GM12874 (cell line): ENCODE measurements around the gene TRAPPC14.

Experiments used
- TF ChIP-seq, protein P1 (sequence below): IDR thresholded peaks from 2 replicates; pipeline ENCODE4 v1.5.1; 2011; ENCODE audit warnings: low read depth, mild to moderate bottlenecking, control low read depth, low read length, moderate library complexity; ENCODE audit not compliant: insufficient read depth

Gene TRAPPC14

DNA sequence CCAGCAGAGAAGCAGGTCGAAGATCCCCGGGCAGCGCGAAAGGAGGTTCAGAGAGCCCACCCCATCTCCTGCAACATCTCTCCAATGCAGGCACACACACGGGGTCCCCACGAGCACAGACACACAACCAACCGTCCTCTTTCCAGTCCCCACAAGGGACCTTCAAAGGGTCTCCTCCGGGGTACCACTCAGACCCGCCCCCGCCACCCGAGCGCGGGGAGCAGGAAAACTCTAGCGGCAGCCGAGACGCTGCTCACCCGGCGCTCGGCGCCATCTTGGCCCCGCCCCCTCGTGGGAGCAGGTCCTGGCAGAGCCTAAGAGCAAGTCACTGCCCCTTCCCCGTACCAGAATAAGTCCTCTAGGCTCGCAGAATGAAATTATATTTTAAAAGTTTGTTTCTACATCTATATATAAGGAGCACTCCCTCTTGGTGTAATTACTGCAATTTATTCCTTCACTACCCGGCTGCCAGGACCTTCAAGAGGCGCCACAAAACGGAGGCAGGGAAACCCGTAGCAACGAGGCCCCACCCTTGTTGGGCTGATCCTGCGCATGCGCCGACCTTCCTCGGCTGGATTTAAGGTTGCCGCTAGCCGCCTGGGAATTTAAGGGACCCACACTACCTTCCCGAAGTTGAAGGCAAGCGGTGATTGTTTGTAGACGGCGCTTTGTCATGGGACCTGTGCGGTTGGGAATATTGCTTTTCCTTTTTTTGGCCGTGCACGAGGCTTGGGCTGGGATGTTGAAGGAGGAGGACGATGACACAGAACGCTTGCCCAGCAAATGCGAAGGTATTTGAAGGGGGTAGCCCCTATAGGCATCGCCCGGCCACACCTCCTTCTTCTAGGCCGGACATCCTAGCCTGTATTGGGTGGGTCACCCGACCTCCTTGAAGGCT lies 39.2 kb downstream of the TRAPPC14 start, which contains the start of the genes CNPY4 and TAF6:
Gene CNPY4 (plus strand): TSS at position 563 of the 898 bp plus-strand sequence. CDS start 111 bp downstream, at position 674.
Gene TAF6 (minus strand): TSS at position 287 of the 898 bp plus-strand sequence. CDS start 5,149 bp downstream, outside the sequence.
- TF ChIP-seq, protein P1, sequence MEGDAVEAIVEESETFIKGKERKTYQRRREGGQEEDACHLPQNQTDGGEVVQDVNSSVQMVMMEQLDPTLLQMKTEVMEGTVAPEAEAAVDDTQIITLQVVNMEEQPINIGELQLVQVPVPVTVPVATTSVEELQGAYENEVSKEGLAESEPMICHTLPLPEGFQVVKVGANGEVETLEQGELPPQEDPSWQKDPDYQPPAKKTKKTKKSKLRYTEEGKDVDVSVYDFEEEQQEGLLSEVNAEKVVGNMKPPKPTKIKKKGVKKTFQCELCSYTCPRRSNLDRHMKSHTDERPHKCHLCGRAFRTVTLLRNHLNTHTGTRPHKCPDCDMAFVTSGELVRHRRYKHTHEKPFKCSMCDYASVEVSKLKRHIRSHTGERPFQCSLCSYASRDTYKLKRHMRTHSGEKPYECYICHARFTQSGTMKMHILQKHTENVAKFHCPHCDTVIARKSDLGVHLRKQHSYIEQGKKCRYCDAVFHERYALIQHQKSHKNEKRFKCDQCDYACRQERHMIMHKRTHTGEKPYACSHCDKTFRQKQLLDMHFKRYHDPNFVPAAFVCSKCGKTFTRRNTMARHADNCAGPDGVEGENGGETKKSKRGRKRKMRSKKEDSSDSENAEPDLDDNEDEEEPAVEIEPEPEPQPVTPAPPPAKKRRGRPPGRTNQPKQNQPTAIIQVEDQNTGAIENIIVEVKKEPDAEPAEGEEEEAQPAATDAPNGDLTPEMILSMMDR = no peak

DNA sequence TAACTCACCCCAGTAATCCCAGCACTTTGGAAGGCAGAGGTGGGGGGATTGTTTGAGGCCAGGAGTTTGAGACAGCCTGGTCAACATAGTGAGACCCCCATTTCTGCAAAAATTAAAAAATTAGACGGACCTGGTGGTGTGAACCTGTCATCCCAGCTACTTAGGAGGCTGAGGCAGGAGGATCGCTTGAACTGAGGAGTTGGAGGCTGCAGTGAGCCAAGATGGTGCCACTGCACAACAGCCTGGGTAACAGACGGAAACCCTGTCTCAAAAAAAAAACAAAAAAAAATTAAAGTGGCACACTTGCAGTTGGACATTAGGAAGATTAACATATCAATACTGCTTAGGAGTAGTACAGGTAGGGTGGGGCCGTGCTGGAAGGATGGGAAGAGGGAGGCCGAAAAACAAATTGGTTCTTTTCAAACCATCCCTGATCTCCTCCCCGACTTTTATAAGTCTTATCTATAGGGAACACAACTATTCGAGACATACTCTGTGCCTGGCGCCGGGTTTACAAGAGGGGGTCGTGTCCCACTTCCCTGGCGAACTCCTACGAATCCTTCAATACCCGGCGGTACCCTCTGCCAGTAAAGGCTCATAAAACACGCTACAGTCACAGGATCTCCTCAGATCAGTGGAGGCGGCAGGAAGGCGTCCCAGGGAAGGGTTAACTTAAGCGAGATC lies 40.0 kb downstream of the TRAPPC14 start:
- TF ChIP-seq, protein P1 = no peak

DNA sequence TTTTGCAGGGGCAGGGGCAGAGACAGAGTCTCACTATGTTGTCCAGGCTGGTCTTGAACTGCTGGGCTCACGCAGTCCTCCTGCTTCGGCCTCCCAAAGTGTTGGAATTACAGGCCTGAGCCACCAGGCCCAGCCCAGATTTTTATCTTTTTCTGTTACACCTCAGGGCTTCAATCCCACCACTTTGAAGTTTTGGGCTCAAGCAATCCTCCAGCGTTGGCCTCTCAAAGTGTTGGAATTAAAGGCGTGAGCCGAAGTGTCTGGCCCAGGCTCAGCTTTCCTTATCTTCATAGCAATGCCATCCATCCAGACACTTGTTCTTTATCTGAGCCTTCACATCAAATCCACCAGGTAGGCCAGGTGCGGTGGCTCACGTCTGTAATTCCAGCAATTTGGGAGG lies 43.5 kb downstream of the TRAPPC14 start:
- TF ChIP-seq, protein P1 = no peak

DNA sequence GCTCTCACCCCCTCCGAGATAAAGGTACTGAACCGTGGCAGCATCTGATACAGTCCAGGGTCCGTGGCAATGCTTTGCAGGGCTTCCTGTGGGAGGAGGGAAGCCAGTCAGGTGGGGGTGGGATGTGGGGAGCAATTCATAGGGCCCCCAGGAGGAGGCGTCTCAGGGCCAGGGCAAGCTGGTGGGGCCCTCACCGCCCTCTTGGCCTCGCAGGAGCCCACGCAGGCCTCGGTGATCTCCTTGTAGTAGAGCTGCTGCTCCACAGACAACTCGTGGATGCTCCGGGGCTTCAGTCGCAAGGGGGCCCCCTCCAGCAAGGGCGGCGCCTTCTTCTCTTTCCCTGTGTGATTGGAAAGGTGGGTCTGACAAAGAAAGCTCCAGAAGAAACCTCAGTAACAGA lies 46.6 kb downstream of the TRAPPC14 start:
- TF ChIP-seq, protein P1 = no peak

DNA sequence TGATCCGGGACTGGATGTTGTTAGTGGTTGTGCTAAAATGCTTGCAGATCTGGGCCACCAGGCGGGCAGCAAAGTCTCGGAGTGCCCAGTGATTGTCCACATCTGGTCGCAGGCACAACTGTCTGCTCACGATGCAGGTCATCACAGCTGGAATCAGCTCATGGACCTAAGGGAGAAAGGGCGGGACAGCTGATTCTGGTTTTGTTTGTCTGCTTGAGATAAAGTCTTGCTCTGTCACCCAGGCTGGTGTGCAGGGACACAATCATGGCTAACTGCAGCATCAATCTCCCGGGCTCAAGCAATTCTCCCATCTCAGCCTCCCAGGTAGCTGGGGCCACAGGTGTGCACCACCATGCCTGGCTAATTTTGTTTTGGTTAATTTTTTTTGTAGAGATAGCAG lies 47.4 kb downstream of the TRAPPC14 start:
- TF ChIP-seq, protein P1 = no peak

DNA sequence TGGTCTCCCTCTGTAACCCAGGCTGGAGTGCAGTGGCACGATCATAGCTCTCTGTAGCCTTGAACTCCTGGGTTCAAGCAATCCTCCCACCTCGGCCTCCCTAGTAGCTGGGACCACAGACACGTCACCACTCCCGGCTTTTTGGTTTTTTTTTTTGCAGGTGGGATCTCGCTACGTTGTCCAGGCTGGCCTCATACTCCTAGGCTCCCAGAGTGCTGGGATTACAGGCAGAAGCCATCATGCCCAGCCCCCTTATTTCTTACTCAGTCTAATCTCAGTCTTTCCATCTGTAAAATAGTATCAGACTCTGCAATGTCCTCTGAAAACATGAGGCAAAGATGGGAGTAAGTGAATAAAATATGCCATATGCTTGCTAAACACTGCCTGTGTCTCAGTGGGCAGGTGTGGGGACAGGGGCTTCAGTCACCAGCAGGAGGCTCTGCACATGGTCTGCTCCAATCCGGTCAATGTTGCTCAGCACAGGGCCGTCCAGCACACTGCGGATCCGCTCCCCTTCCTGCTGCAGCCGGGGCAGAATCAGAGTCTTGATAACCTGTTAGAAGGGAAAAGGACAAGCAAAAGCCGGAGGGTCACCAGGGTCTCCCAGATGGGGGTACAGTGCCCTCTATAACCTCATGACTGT lies 48.9 kb downstream of the TRAPPC14 start:
- TF ChIP-seq, protein P1 = no peak

DNA sequence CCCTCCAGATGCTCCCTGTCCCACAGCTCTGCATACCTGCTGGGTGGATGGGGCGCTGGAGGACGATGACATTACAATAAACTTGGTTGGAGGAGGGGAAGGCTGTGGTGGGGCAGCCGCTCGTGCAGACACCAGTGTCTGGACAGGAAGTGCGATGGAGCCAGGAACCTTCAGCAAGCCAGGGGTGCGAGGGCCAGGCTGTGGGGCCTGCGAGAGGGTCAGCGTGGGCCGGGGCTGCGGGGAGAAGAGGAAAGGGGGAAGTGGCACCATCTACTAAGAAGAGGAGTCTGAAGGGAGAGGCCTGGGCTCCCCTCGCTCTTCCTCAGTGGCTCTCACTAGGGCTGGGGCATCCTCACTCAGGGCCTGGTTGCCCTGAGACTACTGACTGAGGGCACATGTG lies 50.6 kb downstream of the TRAPPC14 start:
- TF ChIP-seq, protein P1 = no peak
